Measurements from ENCODE around the gene MPO.

MPO gene

DNA sequence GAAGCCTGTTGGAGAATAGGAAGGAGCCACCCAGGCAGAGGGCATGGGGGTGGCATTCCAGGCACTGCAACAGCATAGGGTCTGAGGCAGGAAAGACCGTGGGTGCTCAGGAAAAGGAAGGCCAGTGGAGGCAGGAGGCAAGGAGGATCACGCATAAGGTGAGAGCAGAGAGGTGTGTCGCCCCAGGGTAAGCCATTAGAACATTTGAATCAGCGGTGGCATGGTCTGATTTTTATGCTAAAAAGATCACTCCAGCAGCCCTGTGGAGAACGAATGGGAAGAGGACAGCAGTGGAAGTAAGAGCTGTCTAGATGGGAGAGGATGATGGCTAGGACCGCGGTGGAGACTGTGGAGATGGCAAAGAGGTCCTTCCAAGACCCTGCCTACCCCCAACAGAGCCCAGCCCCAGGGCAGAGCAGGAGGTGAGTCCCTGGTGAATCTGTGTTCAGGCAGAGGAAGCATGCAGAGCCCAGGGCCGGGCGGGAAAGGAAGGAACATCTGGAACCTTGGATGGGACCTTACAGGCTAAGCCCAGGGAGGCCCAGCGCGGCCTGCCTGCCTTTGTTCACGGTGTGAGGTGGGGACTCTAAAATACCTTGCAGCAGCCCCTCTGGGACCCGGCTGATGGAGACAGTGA, 34.5 kb downstream of the MPO start:
- Histone ChIP-seq H3K4me1 (ENCODE audit: control insufficient read depth, insufficient read depth, low read length) (peaks cover 10% of the 10 kb centered on the region), H3K27me3 (replicated peaks; ENCODE audit: control insufficient read depth, insufficient read depth, low read length) (peaks cover 80% of the 10 kb centered on the region), H3K9me3 (ENCODE audit: control insufficient read depth, low read length) (no peaks in the 10 kb centered on the region), H3K36me3 (ENCODE audit: control insufficient read depth, insufficient read depth, low read length, severe bottlenecking) (no peaks in the 10 kb centered on the region), H3K9ac (ENCODE audit: low read length) (no peak overlapping the region), H3K4me3 (ENCODE audit: low read length) (no peak overlapping the region)
- no peak for DNase-seq (ENCODE audit: low read depth)

DNA sequence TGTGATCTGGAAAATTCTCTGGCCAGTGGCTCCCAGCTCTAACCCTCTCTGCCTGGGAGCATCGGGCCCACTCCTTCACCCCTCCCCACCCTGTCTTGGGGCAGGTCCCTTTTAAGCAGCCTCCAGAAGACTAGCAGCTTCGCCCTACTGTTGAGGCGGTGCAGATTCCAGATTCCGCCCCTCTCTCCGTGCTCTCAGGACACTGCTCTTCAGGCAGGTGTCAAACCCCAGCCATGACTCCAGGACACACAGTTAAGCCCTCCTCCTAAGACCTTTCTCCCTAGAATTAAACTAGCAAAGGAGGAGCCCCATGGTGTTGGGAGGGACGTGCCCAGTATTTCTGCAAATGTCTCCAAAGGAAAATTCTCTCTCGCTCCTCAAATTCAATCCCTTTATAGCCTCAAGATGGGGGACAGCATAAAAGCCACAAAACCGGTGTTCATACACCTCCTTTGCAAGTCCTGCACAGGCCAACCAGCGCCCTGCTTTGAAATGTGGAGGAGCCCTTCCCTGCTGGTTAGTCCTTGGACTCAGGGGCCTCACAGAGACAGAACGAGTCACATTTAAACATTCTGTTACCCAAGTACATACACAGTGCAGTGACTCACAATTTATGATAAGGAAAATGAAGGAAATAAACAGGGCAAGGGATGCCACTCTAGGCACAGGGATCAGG, 35.2 kb downstream of the MPO start:
- Histone ChIP-seq H3K4me1 (ENCODE audit: control insufficient read depth, insufficient read depth, low read length) (peaks cover 10% of the 10 kb centered on the region), H3K27me3 (replicated peaks; ENCODE audit: control insufficient read depth, insufficient read depth, low read length) (peaks cover 76% of the 10 kb centered on the region), H3K9me3 (ENCODE audit: control insufficient read depth, low read length) (no peaks in the 10 kb centered on the region), H3K36me3 (ENCODE audit: control insufficient read depth, insufficient read depth, low read length, severe bottlenecking) (no peaks in the 10 kb centered on the region), H3K4me3 (ENCODE audit: low read length) (no peak overlapping the region), H3K9ac (ENCODE audit: low read length) (no peak overlapping the region)
- DNase-seq (ENCODE audit: low read depth): no peak

DNA sequence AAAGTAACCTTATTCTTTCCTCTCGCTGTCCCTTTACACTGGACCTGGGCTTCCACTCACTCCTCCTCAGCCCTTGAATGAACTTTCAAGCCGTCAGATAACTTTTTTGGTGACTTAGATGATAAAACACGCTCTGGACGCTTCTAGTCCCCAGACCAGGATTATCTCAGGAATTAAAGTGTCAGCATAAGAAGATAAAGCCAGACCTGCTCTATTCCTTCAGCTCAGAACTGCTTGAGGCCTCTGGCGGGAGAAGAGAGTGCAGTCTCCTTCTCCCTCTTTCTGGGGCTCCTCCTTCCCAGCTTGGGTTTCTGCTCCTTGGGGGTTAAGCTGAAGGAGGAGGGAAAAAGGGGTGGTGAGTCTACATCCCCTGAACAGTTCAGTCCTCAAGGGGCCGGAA, 35.8 kb downstream of the MPO start:
- Histone ChIP-seq H3K4me3 (ENCODE audit: low read length) (no peak overlapping the region), H3K9me3 (ENCODE audit: control insufficient read depth, low read length) (no peaks in the 10 kb centered on the region), H3K36me3 (ENCODE audit: control insufficient read depth, insufficient read depth, low read length, severe bottlenecking) (no peaks in the 10 kb centered on the region), H3K4me1 (ENCODE audit: control insufficient read depth, insufficient read depth, low read length) (peaks cover 10% of the 10 kb centered on the region), H3K9ac (ENCODE audit: low read length) (no peak overlapping the region), H3K27me3 (replicated peaks; ENCODE audit: control insufficient read depth, insufficient read depth, low read length) (peaks cover 76% of the 10 kb centered on the region)
- DNase-seq (ENCODE audit: low read depth): no peak

DNA sequence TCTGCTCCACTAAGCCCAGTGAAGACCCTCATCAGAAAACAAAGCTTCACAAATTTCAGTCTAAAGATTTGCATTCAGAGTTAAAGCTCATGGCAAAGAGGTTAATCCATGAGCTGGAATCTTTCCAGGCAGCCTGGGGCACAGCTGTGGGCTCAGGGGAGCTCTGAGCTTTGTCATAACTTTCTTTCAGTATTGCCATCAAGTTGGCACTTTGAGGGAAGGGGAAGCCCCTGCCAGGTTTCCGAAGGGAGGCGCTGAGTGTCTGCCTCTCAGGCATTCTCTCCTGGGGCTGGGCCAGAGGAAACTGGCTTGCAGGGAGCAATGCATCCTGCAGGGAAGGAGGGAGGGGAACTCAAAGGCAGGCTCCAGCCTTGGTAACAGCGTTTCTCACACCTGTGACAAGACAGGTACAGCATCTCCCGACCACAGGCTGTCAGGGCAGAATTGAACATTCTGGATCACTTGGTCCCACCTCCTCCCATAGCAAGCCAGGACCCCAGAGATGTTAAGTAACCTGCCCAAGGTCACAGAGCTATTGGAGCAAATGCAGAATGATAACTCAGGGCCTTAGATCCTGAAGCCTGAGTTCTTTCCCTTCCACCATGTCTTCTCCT, 38.5 kb downstream of the MPO start:
- H3K4me3 ChIP-seq (ENCODE audit: low read length): no peak overlapping the region
- H3K9me3 ChIP-seq (ENCODE audit: control insufficient read depth, low read length): no peaks in the 10 kb centered on the region
- H3K9ac ChIP-seq (ENCODE audit: low read length): no peak overlapping the region
- H3K27me3 ChIP-seq (replicated peaks; ENCODE audit: control insufficient read depth, insufficient read depth, low read length): peaks cover 72% of the 10 kb centered on the region
- no peaks in the 10 kb centered on the region for H3K4me1 ChIP-seq (ENCODE audit: control insufficient read depth, insufficient read depth, low read length)
- no peaks in the 10 kb centered on the region for H3K36me3 ChIP-seq (ENCODE audit: control insufficient read depth, insufficient read depth, low read length, severe bottlenecking)
- no peak for DNase-seq (ENCODE audit: low read depth)

DNA sequence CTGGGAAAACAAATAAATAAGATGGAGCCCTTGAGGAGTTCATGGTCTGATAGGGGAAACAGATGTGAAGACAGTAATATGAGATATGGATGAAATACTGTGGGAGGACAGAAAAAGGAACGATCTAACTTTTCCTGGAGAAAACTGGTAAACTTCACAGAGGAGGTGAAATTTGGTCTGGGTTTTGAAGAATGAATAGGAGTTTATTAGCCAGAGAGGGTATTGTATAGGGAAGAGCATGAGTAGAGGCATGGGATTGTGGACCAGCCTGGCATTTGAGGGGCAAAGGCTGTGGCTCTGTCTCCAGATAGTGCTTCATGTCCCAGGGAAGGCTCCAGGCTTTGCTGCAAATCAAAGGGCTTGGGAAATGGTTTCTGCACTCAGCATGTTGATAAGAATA, 40.7 kb downstream of the MPO start:
- H3K9ac ChIP-seq (ENCODE audit: low read length): no peak overlapping the region
- H3K27me3 ChIP-seq (replicated peaks; ENCODE audit: control insufficient read depth, insufficient read depth, low read length): peaks cover 59% of the 10 kb centered on the region

DNA sequence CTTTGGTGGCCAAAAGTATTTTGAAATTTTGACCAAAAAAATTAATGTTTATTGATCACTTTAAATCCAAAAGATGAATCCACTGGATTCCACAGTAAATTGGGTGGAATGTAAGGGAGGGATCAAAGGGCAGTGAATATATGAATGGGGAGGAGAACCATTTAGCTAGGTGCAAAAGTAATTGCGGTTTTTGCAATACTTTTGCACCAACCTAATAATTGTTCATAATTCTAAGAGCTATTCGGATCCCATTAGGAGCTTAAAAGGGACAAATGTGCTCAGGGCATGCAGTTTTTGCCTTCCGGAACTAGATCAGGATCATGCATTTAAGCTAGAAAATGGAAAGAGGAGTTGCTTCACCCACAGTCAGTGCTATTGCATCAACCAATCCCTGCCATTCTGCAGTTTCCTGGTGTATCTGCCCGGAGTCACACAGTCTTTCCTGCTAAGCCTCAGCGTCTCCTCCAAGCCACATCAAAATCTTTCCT, 42.5 kb downstream of the MPO start, which contains the start of gene LPO:
TSS of gene LPO (plus strand) at position 438 of the 488 bp plus-strand sequence. CDS start 4,396 bp downstream, outside the sequence.
- peaks cover 52% of the 10 kb centered on the region for H3K27me3 ChIP-seq (replicated peaks; ENCODE audit: control insufficient read depth, insufficient read depth, low read length)
- H3K9me3 ChIP-seq (ENCODE audit: control insufficient read depth, low read length): no peaks in the 10 kb centered on the region
- no peak within 1 kb of the TSS for H3K9ac ChIP-seq (ENCODE audit: low read length)
- H3K4me1 ChIP-seq (ENCODE audit: control insufficient read depth, insufficient read depth, low read length): no peaks in the 10 kb centered on the region
- H3K36me3 ChIP-seq (ENCODE audit: control insufficient read depth, insufficient read depth, low read length, severe bottlenecking): no peaks in the 10 kb centered on the region
- no peak for DNase-seq (ENCODE audit: low read depth)
- H3K4me3 ChIP-seq (ENCODE audit: low read length): no peak within 1 kb of the TSS

More for the DNA sequence above, 40.7 kb downstream of the MPO start:
- DNase-seq (ENCODE audit: low read depth): no peak
- Histone ChIP-seq H3K4me1 (ENCODE audit: control insufficient read depth, insufficient read depth, low read length) (no peaks in the 10 kb centered on the region), H3K4me3 (ENCODE audit: low read length) (no peak overlapping the region), H3K36me3 (ENCODE audit: control insufficient read depth, insufficient read depth, low read length, severe bottlenecking) (no peaks in the 10 kb centered on the region), H3K9me3 (ENCODE audit: control insufficient read depth, low read length) (no peaks in the 10 kb centered on the region)

DNA sequence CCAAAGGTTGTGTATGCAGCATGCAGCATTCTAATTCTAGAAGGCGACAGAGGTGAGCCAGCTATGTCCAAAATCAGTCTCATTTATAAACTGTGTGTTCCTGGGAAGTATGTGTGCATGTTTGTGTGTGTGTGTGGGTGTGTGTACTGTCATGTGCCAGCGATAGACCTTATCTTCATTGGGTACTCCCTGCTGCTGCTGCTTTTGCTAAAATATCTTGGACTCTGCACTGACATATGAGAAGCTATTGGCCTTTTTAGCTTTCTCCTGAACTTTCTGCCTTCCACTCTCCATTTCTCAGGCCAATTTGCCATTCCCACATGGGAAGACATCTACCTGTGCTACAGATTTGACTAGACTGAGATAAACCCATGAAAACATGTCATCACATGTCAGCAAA, 44.3 kb downstream of the MPO start:
- Histone ChIP-seq H3K9ac (ENCODE audit: low read length) (no peak overlapping the region), H3K4me1 (ENCODE audit: control insufficient read depth, insufficient read depth, low read length) (peaks cover 10% of the 10 kb centered on the region), H3K4me3 (ENCODE audit: low read length) (no peak overlapping the region), H3K9me3 (ENCODE audit: control insufficient read depth, low read length) (no peaks in the 10 kb centered on the region), H3K36me3 (ENCODE audit: control insufficient read depth, insufficient read depth, low read length, severe bottlenecking) (no peaks in the 10 kb centered on the region), H3K27me3 (replicated peaks; ENCODE audit: control insufficient read depth, insufficient read depth, low read length) (peaks cover 34% of the 10 kb centered on the region)
- DNase-seq (ENCODE audit: low read depth): no peak

DNA sequence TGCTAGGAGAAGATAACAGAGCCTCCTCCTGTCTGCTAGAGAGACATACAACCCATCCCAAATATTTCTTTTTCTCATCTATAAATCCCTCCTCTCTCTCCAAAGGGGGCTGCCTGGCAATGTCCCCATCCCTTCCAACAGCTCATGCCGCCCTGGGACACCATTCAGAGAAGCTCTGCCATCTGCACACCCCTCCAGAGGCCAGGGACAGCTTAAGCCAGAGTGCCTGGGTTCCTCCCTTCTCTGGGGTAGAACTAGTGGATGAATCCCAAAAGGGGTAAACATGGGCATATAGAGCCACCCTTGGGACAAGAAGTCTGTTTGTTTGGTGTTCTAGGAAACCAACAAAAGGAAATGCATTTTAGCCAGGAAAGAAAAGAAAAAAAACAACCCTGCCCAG, 44.9 kb downstream of the MPO start:
- H3K9ac ChIP-seq (ENCODE audit: low read length): no peak overlapping the region
- no peaks in the 10 kb centered on the region for H3K9me3 ChIP-seq (ENCODE audit: control insufficient read depth, low read length)
- H3K4me3 ChIP-seq (ENCODE audit: low read length): no peak overlapping the region
- H3K36me3 ChIP-seq (ENCODE audit: control insufficient read depth, insufficient read depth, low read length, severe bottlenecking): no peaks in the 10 kb centered on the region
- DNase-seq (ENCODE audit: low read depth): no peak
- peaks cover 31% of the 10 kb centered on the region for H3K27me3 ChIP-seq (replicated peaks; ENCODE audit: control insufficient read depth, insufficient read depth, low read length)
- H3K4me1 ChIP-seq (ENCODE audit: control insufficient read depth, insufficient read depth, low read length): peaks cover 12% of the 10 kb centered on the region

DNA sequence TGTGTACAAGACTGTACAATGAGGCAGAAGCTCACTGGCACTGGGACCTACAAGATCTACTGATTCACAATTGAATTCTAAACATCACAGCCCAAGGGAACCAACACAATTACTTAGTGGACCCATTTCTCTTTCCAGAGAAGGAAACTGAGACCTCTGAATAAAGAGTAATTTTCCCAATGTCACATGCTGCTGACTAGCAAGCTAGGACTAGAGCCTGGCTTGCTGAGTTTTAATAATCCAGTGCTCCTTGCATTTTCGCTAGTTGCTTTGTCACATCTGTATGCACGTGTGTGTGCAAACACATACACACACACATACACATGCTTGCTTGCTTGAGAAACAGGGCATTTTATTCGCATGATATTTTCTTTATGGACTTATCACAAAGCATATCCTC, 46.2 kb downstream of the MPO start:
- Histone ChIP-seq H3K36me3 (ENCODE audit: control insufficient read depth, insufficient read depth, low read length, severe bottlenecking) (no peaks in the 10 kb centered on the region), H3K9ac (ENCODE audit: low read length) (no peak overlapping the region), H3K9me3 (ENCODE audit: control insufficient read depth, low read length) (no peaks in the 10 kb centered on the region), H3K4me3 (ENCODE audit: low read length) (no peak overlapping the region), H3K27me3 (replicated peaks; ENCODE audit: control insufficient read depth, insufficient read depth, low read length) (peaks cover 20% of the 10 kb centered on the region), H3K4me1 (ENCODE audit: control insufficient read depth, insufficient read depth, low read length) (peaks cover 12% of the 10 kb centered on the region)
- no peak for DNase-seq (ENCODE audit: low read depth)

DNA sequence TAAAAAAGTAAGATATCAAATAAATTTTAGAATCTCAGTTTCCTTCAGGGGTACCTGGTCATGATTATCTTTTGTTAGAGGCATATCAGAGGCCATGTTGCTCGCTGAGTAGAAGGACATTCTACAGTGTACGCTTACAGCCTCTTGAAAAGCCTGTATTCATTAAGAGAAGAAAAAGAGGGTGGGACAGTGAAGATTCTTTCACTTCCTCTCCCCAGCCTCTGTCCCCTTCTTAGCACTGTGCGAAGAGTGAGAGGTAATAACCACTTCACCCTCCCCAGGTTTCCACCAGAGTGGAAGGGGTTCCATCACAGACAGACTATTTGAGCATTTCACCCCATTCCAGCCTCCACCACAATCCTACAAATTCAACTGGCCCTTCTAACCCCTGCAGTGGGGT, 47.2 kb downstream of the MPO start:
- no peak for DNase-seq (ENCODE audit: low read depth)
- Histone ChIP-seq H3K4me3 (ENCODE audit: low read length) (no peak overlapping the region), H3K9me3 (ENCODE audit: control insufficient read depth, low read length) (no peaks in the 10 kb centered on the region), H3K27me3 (replicated peaks; ENCODE audit: control insufficient read depth, insufficient read depth, low read length) (peaks cover 11% of the 10 kb centered on the region), H3K9ac (ENCODE audit: low read length) (no peak overlapping the region), H3K4me1 (ENCODE audit: control insufficient read depth, insufficient read depth, low read length) (peaks cover 12% of the 10 kb centered on the region), H3K36me3 (ENCODE audit: control insufficient read depth, insufficient read depth, low read length, severe bottlenecking) (no peaks in the 10 kb centered on the region)

DNA sequence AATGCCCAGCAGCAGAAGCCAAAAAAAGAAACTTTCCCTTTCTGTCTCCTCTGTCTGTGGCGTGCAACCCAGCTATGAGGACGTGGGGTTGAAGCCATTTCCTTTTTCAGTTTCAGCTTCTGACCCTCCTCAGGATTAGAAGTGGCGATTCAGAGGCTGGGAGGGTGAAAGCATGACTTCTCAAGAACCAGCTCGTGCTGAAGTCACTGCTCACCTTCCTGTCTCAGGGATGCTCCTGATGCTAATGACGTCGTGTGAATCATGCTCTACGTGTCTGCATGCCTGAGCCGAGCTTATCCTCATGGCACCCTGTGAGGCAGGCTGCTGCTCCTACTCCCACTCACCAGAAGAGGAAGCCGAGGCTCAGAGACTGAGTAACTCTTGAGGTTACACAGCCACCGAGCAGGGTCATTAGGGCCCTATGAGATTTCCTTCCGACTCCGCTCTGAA, 48.0 kb downstream of the MPO start:
- Histone ChIP-seq H3K4me1 (ENCODE audit: control insufficient read depth, insufficient read depth, low read length) (peaks cover 12% of the 10 kb centered on the region), H3K4me3 (ENCODE audit: low read length) (no peak overlapping the region), H3K36me3 (ENCODE audit: control insufficient read depth, insufficient read depth, low read length, severe bottlenecking) (no peaks in the 10 kb centered on the region), H3K9ac (ENCODE audit: low read length) (no peak overlapping the region), H3K27me3 (replicated peaks; ENCODE audit: control insufficient read depth, insufficient read depth, low read length) (peaks cover 10% of the 10 kb centered on the region), H3K9me3 (ENCODE audit: control insufficient read depth, low read length) (no peaks in the 10 kb centered on the region)
- DNase-seq (ENCODE audit: low read depth): no peak

All from adipocyte (in vitro differentiated cells).